NK-92 treated with Interleukin-12 subunit alpha and Interleukin-12 subunit beta, amount 100 ng/mL, for 24 hours (cell line): ENCODE data around the gene FBXO41.

Experiments
- DNase-seq: peaks from one replicate; lab custom pipeline; 2025; lab: John Stamatoyannopoulos, UW

FBXO41 gene

GRCh38 chr2:73210696-73211095 lies 73.6 kb downstream of the FBXO41 start:
- no peak for DNase-seq

- no peak for DNase-seq
Measured at GRCh38 chr2:73210019-73210418, 74.3 kb downstream of the FBXO41 start.

- no peak for DNase-seq
Measured at GRCh38 chr2:73208258-73208657, 76.0 kb downstream of the FBXO41 start.

- DNase-seq: no peak
Measured at GRCh38 chr2:73205611-73206010, 78.7 kb downstream of the FBXO41 start.
